ENCODE measurements around the gene HLA-A.

- TF ChIP-seq POLR2A (IDR thresholded peaks at IDR 0.05) (no peak), CTCF (IDR thresholded peaks at IDR 0.05) (no peak)
Measured at GRCh38 chr6:29967379-29968010, 25.2 kb downstream of the HLA-A start.
